ENCODE measurements around the gene ATP11A. TPM values are rescaled to one million over a fixed set of nuclear protein-coding genes. Genes with fewer than 3 reads are reported as not detected.
"Not testable (repeated sequence)": the region's sequence is repeated elsewhere in the genome, so short reads cannot be mapped to it uniquely, and the experiment has no call there.

ATP11A gene
- total RNA-seq, 1 experiment from 2014 or later: 9.4 TPM

- no peaks in the 10 kb centered on the region for H3K27me3 ChIP-seq (replicated peaks; ENCODE audit: insufficient read depth, low read depth, low read length, poor library complexity)
- CTCF ChIA-PET: no interaction called here
- no peak overlapping the region for H3K27ac ChIP-seq (ENCODE audit: low read depth, low read length, poor library complexity, severe bottlenecking)
- no peaks in the 10 kb centered on the region for H3K9me3 ChIP-seq (ENCODE audit: low read depth, low read length, poor library complexity, severe bottlenecking)
- no peaks in the 10 kb centered on the region for H3K36me3 ChIP-seq (ENCODE audit: insufficient read depth, low read length, poor library complexity, severe bottlenecking)
- peak; percentile 68 for DNase-seq (ENCODE audit: low spot score)
- BruUV-seq (replicated peaks): no TSS peak
- TF ChIP-seq, protein P1, sequence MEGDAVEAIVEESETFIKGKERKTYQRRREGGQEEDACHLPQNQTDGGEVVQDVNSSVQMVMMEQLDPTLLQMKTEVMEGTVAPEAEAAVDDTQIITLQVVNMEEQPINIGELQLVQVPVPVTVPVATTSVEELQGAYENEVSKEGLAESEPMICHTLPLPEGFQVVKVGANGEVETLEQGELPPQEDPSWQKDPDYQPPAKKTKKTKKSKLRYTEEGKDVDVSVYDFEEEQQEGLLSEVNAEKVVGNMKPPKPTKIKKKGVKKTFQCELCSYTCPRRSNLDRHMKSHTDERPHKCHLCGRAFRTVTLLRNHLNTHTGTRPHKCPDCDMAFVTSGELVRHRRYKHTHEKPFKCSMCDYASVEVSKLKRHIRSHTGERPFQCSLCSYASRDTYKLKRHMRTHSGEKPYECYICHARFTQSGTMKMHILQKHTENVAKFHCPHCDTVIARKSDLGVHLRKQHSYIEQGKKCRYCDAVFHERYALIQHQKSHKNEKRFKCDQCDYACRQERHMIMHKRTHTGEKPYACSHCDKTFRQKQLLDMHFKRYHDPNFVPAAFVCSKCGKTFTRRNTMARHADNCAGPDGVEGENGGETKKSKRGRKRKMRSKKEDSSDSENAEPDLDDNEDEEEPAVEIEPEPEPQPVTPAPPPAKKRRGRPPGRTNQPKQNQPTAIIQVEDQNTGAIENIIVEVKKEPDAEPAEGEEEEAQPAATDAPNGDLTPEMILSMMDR (conservative IDR thresholded peaks at IDR 0.05; ENCODE audit: low read depth, low read length): no peak
- TF ChIP-seq EZH2 (IDR thresholded peaks at IDR 0.05; ENCODE audit: borderline replicate concordance, low read depth, low read length, poor library complexity, severe bottlenecking): no peak
- H3K4me1 ChIP-seq (ENCODE audit: insufficient read depth, low read length, poor library complexity, severe bottlenecking): no peaks in the 10 kb centered on the region
- POLR2A ChIA-PET (ENCODE audit: low non-redundant PET): no interaction called here
- H3K4me3 ChIP-seq (ENCODE audit: low read depth, low read length, poor library complexity, severe bottlenecking): no peak overlapping the region
- intact Hi-C loops (cut with micrococcal nuclease; ENCODE audit: unreplicated experiment): no loop called here
Observed at GRCh38 chr13:112859817-112860190, 170.0 kb downstream of the ATP11A start.

- no TSS peak for BruUV-seq (replicated peaks)
- CTCF ChIA-PET: no interaction called here
Observed at GRCh38 chr13:112861876-112862615, 172.2 kb downstream of the ATP11A start.

DNA sequence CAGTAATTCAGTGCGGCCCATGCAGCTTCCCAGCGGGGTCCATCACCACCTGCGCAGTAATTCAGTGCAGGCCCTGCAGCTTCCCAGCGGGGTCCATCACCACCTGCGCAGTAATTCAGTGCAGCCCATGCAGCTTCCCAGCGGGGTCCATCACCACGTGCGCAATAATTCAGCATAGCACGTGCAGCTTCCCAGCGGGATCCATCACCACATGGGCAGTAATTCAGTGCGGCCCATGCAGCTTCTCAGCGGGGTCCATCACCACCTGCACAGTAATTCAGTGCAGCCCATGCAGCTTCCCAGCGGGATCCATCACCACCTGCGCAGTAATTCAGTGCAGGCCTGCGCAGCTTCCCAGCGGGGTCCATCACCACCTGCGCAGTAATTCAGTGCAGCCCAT is 173.5 kb downstream of the ATP11A start:
- H3K27me3 ChIP-seq (replicated peaks; ENCODE audit: insufficient read depth, low read depth, low read length, poor library complexity); H3K4me3 ChIP-seq (ENCODE audit: low read depth, low read length, poor library complexity, severe bottlenecking); BruUV-seq (replicated peaks); CTCF ChIA-PET; H3K9me3 ChIP-seq (ENCODE audit: low read depth, low read length, poor library complexity, severe bottlenecking); H3K4me1 ChIP-seq (ENCODE audit: insufficient read depth, low read length, poor library complexity, severe bottlenecking); DNase-seq (ENCODE audit: low spot score); H3K27ac ChIP-seq (ENCODE audit: low read depth, low read length, poor library complexity, severe bottlenecking); intact Hi-C loops (cut with micrococcal nuclease; ENCODE audit: unreplicated experiment); POLR2A ChIA-PET (ENCODE audit: low non-redundant PET); H3K36me3 ChIP-seq (ENCODE audit: insufficient read depth, low read length, poor library complexity, severe bottlenecking): not testable (repeated sequence)

More at GRCh38 chr13:112861876-112862615, 172.2 kb downstream of the ATP11A start:
- Histone ChIP-seq H3K36me3 (ENCODE audit: insufficient read depth, low read length, poor library complexity, severe bottlenecking) (no peaks in the 10 kb centered on the region), H3K27me3 (replicated peaks; ENCODE audit: insufficient read depth, low read depth, low read length, poor library complexity) (no peaks in the 10 kb centered on the region), H3K9me3 (ENCODE audit: low read depth, low read length, poor library complexity, severe bottlenecking) (no peaks in the 10 kb centered on the region), H3K27ac (ENCODE audit: low read depth, low read length, poor library complexity, severe bottlenecking) (no peak overlapping the region), H3K4me1 (ENCODE audit: insufficient read depth, low read length, poor library complexity, severe bottlenecking) (no peaks in the 10 kb centered on the region), H3K4me3 (ENCODE audit: low read depth, low read length, poor library complexity, severe bottlenecking) (no peak overlapping the region)
- intact Hi-C loops (cut with micrococcal nuclease; ENCODE audit: unreplicated experiment): no loop called here
- no peak for TF ChIP-seq EZH2 (IDR thresholded peaks at IDR 0.05; ENCODE audit: borderline replicate concordance, low read depth, low read length, poor library complexity, severe bottlenecking)
- TF ChIP-seq, protein P1 (conservative IDR thresholded peaks at IDR 0.05; ENCODE audit: low read depth, low read length): no peak
- POLR2A ChIA-PET (ENCODE audit: low non-redundant PET): no interaction called here
- no peak for DNase-seq (ENCODE audit: low spot score)

- POLR2A ChIA-PET (ENCODE audit: low non-redundant PET); CTCF ChIA-PET; BruUV-seq (replicated peaks); H3K27ac ChIP-seq (ENCODE audit: low read depth, low read length, poor library complexity, severe bottlenecking); H3K27me3 ChIP-seq (replicated peaks; ENCODE audit: insufficient read depth, low read depth, low read length, poor library complexity); H3K36me3 ChIP-seq (ENCODE audit: insufficient read depth, low read length, poor library complexity, severe bottlenecking); H3K4me3 ChIP-seq (ENCODE audit: low read depth, low read length, poor library complexity, severe bottlenecking); H3K9me3 ChIP-seq (ENCODE audit: low read depth, low read length, poor library complexity, severe bottlenecking); DNase-seq (ENCODE audit: low spot score); intact Hi-C loops (cut with micrococcal nuclease; ENCODE audit: unreplicated experiment); H3K4me1 ChIP-seq (ENCODE audit: insufficient read depth, low read length, poor library complexity, severe bottlenecking): not testable (repeated sequence)
Observed at GRCh38 chr13:112865478-112865877, 175.6 kb downstream of the ATP11A start.
